Measurements from ENCODE around the gene OTX2. TPM values are rescaled to one million over a fixed set of nuclear protein-coding genes. Genes with fewer than 3 reads are reported as not detected.
A peak's percentile ranks its signal among the peaks of the same experiment; 100 is the strongest.

OTX2 gene
- total and polyA plus RNA-seq, 3 experiments from 2014 or later: not detected

GRCh38 chr14:56814969-56815700, 4.9 kb upstream of the OTX2 start:
- H3K4me1 Mint-ChIP-seq: peaks cover 0 to 4% (median 3%) of the 10 kb centered on the region in 3 donors
- POLR2A ChIA-PET: no interaction called here
- H3K27ac Mint-ChIP-seq: no peak overlapping the region

GRCh38 chr14:56814519-56814959, 4.3 kb upstream of the OTX2 start:
- Histone ChIP-seq H3K27ac (ENCODE audit: low read depth, low read length) (no peak overlapping the region), H3K36me3 (ENCODE audit: insufficient read depth, low read length) (no peaks in the 10 kb centered on the region), H3K9me3 (ENCODE audit: low read length) (no peaks in the 10 kb centered on the region), H3K4me1 (ENCODE audit: insufficient read depth, low read length) (no peaks in the 10 kb centered on the region), H3K27me3 (ENCODE audit: insufficient read depth, low read length, poor library complexity, severe bottlenecking) (peaks cover 28% of the 10 kb centered on the region), H3K4me3 (ENCODE audit: low read length) (no peak overlapping the region)
- POLR2A ChIA-PET: no interaction called here
- Mint-ChIP-seq H3K27me3 (peaks cover 51 to 83% of the 10 kb centered on the region in 2 donors), H3K36me3 (peaks cover 0 to 4% (median 0%) of the 10 kb centered on the region in 3 donors), H3K27ac (peak overlapping the region in 1 of 8 donors; percentile 6), H3K4me1 (peaks cover 5 to 10% (median 8%) of the 10 kb centered on the region in 3 donors), H3K4me3 (no peak overlapping the region), H3K9me3 (peaks cover 0 to 18% (median 10%) of the 10 kb centered on the region in 5 donors)
- CTCF ChIA-PET: no interaction called here
- DNase-seq: no peak

More at GRCh38 chr14:56814969-56815700, 4.9 kb upstream of the OTX2 start:
- Histone ChIP-seq H3K4me3 (ENCODE audit: low read length) (no peak overlapping the region), H3K36me3 (ENCODE audit: insufficient read depth, low read length) (no peaks in the 10 kb centered on the region), H3K27ac (ENCODE audit: low read depth, low read length) (no peak overlapping the region), H3K4me1 (ENCODE audit: insufficient read depth, low read length) (no peaks in the 10 kb centered on the region), H3K9me3 (ENCODE audit: low read length) (no peaks in the 10 kb centered on the region), H3K27me3 (ENCODE audit: insufficient read depth, low read length, poor library complexity, severe bottlenecking) (peaks cover 22% of the 10 kb centered on the region)
- H3K27me3 Mint-ChIP-seq: peaks cover 45 to 81% of the 10 kb centered on the region in 2 donors
- no peaks in the 10 kb centered on the region for H3K36me3 Mint-ChIP-seq
- peaks cover 0 to 14% (median 5%) of the 10 kb centered on the region in 5 donors for H3K9me3 Mint-ChIP-seq
- no peak overlapping the region for H3K4me3 Mint-ChIP-seq
- CTCF ChIA-PET: no interaction called here
- DNase-seq: no peak

GRCh38 chr14:56813143-56813551, 2.9 kb upstream of the OTX2 start:
- Mint-ChIP-seq H3K4me3 (no peak overlapping the region), H3K27ac (no peak overlapping the region), H3K27me3 (peaks cover 58 to 82% of the 10 kb centered on the region in 2 donors), H3K36me3 (peaks cover 0 to 4% (median 0%) of the 10 kb centered on the region in 3 donors), H3K9me3 (peaks cover 0 to 19% (median 10%) of the 10 kb centered on the region in 5 donors), H3K4me1 (peaks cover 8 to 13% (median 10%) of the 10 kb centered on the region in 3 donors)
- CTCF ChIA-PET: no interaction called here
- POLR2A ChIA-PET: no interaction called here
- Histone ChIP-seq H3K36me3 (ENCODE audit: insufficient read depth, low read length) (no peaks in the 10 kb centered on the region), H3K27me3 (ENCODE audit: insufficient read depth, low read length, poor library complexity, severe bottlenecking) (peaks cover 40% of the 10 kb centered on the region), H3K4me1 (ENCODE audit: insufficient read depth, low read length) (no peaks in the 10 kb centered on the region), H3K4me3 (ENCODE audit: low read length) (no peak overlapping the region), H3K27ac (ENCODE audit: low read depth, low read length) (no peak overlapping the region), H3K9me3 (ENCODE audit: low read length) (no peaks in the 10 kb centered on the region)
- DNase-seq: no peak

GRCh38 chr14:56812364-56813141, 2.3 kb upstream of the OTX2 start:
- ChIA-PET CTCF (no interaction called here), POLR2A (no interaction called here)
- no peak overlapping the region for H3K27ac Mint-ChIP-seq
- DNase-seq: no peak
- no peak overlapping the region for H3K4me3 Mint-ChIP-seq
- no peak overlapping the region for H3K27ac ChIP-seq (ENCODE audit: low read depth, low read length)
- H3K27me3 Mint-ChIP-seq: peaks cover 57 to 80% of the 10 kb centered on the region in 2 donors
- peaks cover 12 to 16% (median 12%) of the 10 kb centered on the region in 3 donors for H3K4me1 Mint-ChIP-seq
- no peaks in the 10 kb centered on the region for H3K36me3 ChIP-seq (ENCODE audit: insufficient read depth, low read length)
- no peaks in the 10 kb centered on the region for H3K4me1 ChIP-seq (ENCODE audit: insufficient read depth, low read length)
- peaks cover 0 to 4% (median 0%) of the 10 kb centered on the region in 3 donors for H3K36me3 Mint-ChIP-seq
- no peaks in the 10 kb centered on the region for H3K9me3 ChIP-seq (ENCODE audit: low read length)
- peaks cover 43% of the 10 kb centered on the region for H3K27me3 ChIP-seq (ENCODE audit: insufficient read depth, low read length, poor library complexity, severe bottlenecking)
- H3K4me3 ChIP-seq (ENCODE audit: low read length): no peak overlapping the region
- peaks cover 0 to 19% (median 10%) of the 10 kb centered on the region in 5 donors for H3K9me3 Mint-ChIP-seq

- Mint-ChIP-seq H3K36me3 (peaks cover 0 to 4% (median 0%) of the 10 kb centered on the region in 3 donors), H3K4me3 (no peak overlapping the region), H3K4me1 (peaks cover 15 to 22% (median 18%) of the 10 kb centered on the region in 3 donors), H3K27me3 (peaks cover 62 to 84% of the 10 kb centered on the region in 2 donors), H3K9me3 (peaks cover 0 to 20% (median 12%) of the 10 kb centered on the region in 5 donors), H3K27ac (no peak overlapping the region)
- Histone ChIP-seq H3K4me3 (ENCODE audit: low read length) (no peak overlapping the region), H3K4me1 (ENCODE audit: insufficient read depth, low read length) (no peaks in the 10 kb centered on the region), H3K36me3 (ENCODE audit: insufficient read depth, low read length) (no peaks in the 10 kb centered on the region), H3K27ac (ENCODE audit: low read depth, low read length) (no peak overlapping the region), H3K9me3 (ENCODE audit: low read length) (no peaks in the 10 kb centered on the region), H3K27me3 (ENCODE audit: insufficient read depth, low read length, poor library complexity, severe bottlenecking) (peaks cover 43% of the 10 kb centered on the region)
- ChIA-PET POLR2A (no interaction called here), CTCF (no interaction called here)
- DNase-seq: no peak
Measured at GRCh38 chr14:56811593-56812363, 1.5 kb upstream of the OTX2 start.

- Histone ChIP-seq H3K9me3 (ENCODE audit: low read length) (no peaks in the 10 kb centered on the region), H3K36me3 (ENCODE audit: insufficient read depth, low read length) (no peaks in the 10 kb centered on the region), H3K27ac (ENCODE audit: low read depth, low read length) (no peak overlapping the region), H3K4me1 (ENCODE audit: insufficient read depth, low read length) (no peaks in the 10 kb centered on the region), H3K27me3 (ENCODE audit: insufficient read depth, low read length, poor library complexity, severe bottlenecking) (peaks cover 43% of the 10 kb centered on the region), H3K4me3 (ENCODE audit: low read length) (no peak overlapping the region)
- CTCF ChIA-PET: no interaction called here
- Mint-ChIP-seq H3K36me3 (peaks cover 0 to 4% (median 0%) of the 10 kb centered on the region in 3 donors), H3K4me1 (peaks cover 18 to 29% (median 25%) of the 10 kb centered on the region in 3 donors), H3K9me3 (peaks cover 0 to 20% (median 14%) of the 10 kb centered on the region in 5 donors), H3K27me3 (peaks cover 68 to 85% of the 10 kb centered on the region in 2 donors), H3K4me3 (peak overlapping the region in 1 of 7 donors; percentile 68), H3K27ac (no peak overlapping the region)
- POLR2A ChIA-PET: no interaction called here
- no peak for DNase-seq
Measured at GRCh38 chr14:56810836-56811592, 735 bp upstream of the OTX2 start.

GRCh38 chr14:56809270-56810146, 771 bp downstream of the OTX2 start:
- peak overlapping the region in 2 of 7 donors; percentile 35 to 43 for H3K4me3 Mint-ChIP-seq

More at GRCh38 chr14:56809270-56810146, 771 bp downstream of the OTX2 start:
- Mint-ChIP-seq H3K27ac (peak overlapping the region in 1 of 8 donors; percentile 28), H3K36me3 (peaks cover 0 to 4% (median 0%) of the 10 kb centered on the region in 3 donors), H3K9me3 (peaks cover 0 to 23% (median 19%) of the 10 kb centered on the region in 5 donors), H3K27me3 (peaks cover 72 to 85% of the 10 kb centered on the region in 2 donors), H3K4me1 (peaks cover 19 to 33% (median 29%) of the 10 kb centered on the region in 3 donors)
- ChIA-PET POLR2A (no interaction called here), CTCF (no interaction called here)
- H3K4me3 ChIP-seq (ENCODE audit: low read length): no peak overlapping the region
- no peak for DNase-seq
- H3K4me1 ChIP-seq (ENCODE audit: insufficient read depth, low read length): no peaks in the 10 kb centered on the region
- no peaks in the 10 kb centered on the region for H3K36me3 ChIP-seq (ENCODE audit: insufficient read depth, low read length)
- H3K27ac ChIP-seq (ENCODE audit: low read depth, low read length): no peak overlapping the region
- peaks cover 51% of the 10 kb centered on the region for H3K27me3 ChIP-seq (ENCODE audit: insufficient read depth, low read length, poor library complexity, severe bottlenecking)
- no peaks in the 10 kb centered on the region for H3K9me3 ChIP-seq (ENCODE audit: low read length)

All from CD8-positive, alpha-beta memory T cell (primary cell).